H1 (cell line): Measurements from ENCODE around the gene NR1D2. TPM values are rescaled to one million over a fixed set of nuclear protein-coding genes. Genes with fewer than 3 reads are reported as not detected.

Source experiments
- ASH2L ChIP-seq: fragments of 200-600, 300-600 bp; sonication (generic); IDR thresholded peaks from one replicate; pipeline ENCODE4 v1.7.1; 2017; ENCODE audit warnings: low read length
- BRCA1 ChIP-seq: IDR thresholded peaks from 2 replicates; pipeline ENCODE4 v1.6.1; 2012; ENCODE audit warnings: low read depth, low read length, improper control_type of control experiment
- CHD2 ChIP-seq: IDR thresholded peaks from 2 replicates; pipeline ENCODE4 v1.6.1; 2012; ENCODE audit warnings: low read length, improper control_type of control experiment
- CHD7 ChIP-seq: fragments of 300-600 bp; sonication (generic); IDR thresholded peaks from 2 replicates; pipeline ENCODE4 v1.7.1; 2012; ENCODE audit warnings: low read length, moderate library complexity, mild to moderate bottlenecking, inconsistent platforms; ENCODE audit not compliant: insufficient replicate concordance
- E2F6 ChIP-seq: IDR thresholded peaks from 2 replicates; pipeline ENCODE4 v1.6.1; 2012; ENCODE audit warnings: inconsistent platforms
- PHF8 ChIP-seq: fragments of 200-600 bp; sonication (generic); conservative IDR thresholded peaks from 2 replicates; pipeline ENCODE4 v1.7.1; 2012; ENCODE audit warnings: low read depth, mild to moderate bottlenecking, inconsistent platforms, low read length, moderate library complexity
- POLR2A ChIP-seq, 2 experiments: IDR thresholded peaks; 1 replicate in 1 of 2; 2 replicates in 1 of 2; pipeline ENCODE4 v1.6.1; 2011; ENCODE audit warnings: low read depth in 2 of 2, low read length in 2 of 2, mild to moderate bottlenecking in 2 of 2; ENCODE audit errors: control extremely low read depth in 1 of 2
- SP2 ChIP-seq: IDR thresholded peaks from 2 replicates; pipeline ENCODE4 v1.6.1; 2012; ENCODE audit warnings: mild to moderate bottlenecking, low read length, inconsistent platforms
- SUZ12 ChIP-seq: fragments of 200-600 bp; sonication (generic); IDR thresholded peaks from 2 replicates; pipeline ENCODE4 v1.6.1; 2012; ENCODE audit warnings: mild to moderate bottlenecking, inconsistent platforms, low read length, moderate library complexity, mixed read lengths
- polyA plus RNA-seq, 7 experiments: library from polyadenylated mRNA; depleted of rRNA in 3 of 7; stranded (reverse) in 5 of 7; unstranded in 2 of 7; fragments of >200 nt in 5 of 7; fragments of 200-250 nt in 2 of 7; gene quantifications; 1 replicate in 5 of 7; 2 replicates in 1 of 7; 4 replicates in 1 of 7; pipeline versions ENCODE4 v1.2.1 to v1.2.3, GENCODE V29; 2011 to 2013; ENCODE audit warnings: missing spikeins in 2 of 7, mixed read lengths in 2 of 7
- total RNA-seq: library from RNA; stranded (reverse); fragmentation: NEBNext Ultra II Directional; extraction: Animal tissue kit (Norgen Biotek cat#: 25700); gene quantifications from 2 replicates; pipeline ENCODE4 v1.2.1, GENCODE V29; 2021

Gene NR1D2
- total and polyA plus RNA-seq, 2 of the 8 experiments (the other 6 are each of a cell fraction or from before 2014, with no cell fraction given), result 5.9 to 21.7 TPM

GRCh38 chr3:23991306-23991682, 46.2 kb downstream of the NR1D2 start (continued):
- TF ChIP-seq CHD7 (no peak), POLR2A (IDR thresholded peaks at IDR 0.05; ENCODE audit: control extremely low read depth in 1 of 2, low read depth in 2 of 2, low read length in 2 of 2) (no peak), CHD2 (no peak), PHF8 (no peak), SP2 (no peak), E2F6 (no peak), SUZ12 (no peak), ASH2L (no peak), BRCA1 (no peak)
- TF ChIP-seq, all 59 proteins: peak for 0
